B cell (primary cell): Measurements from ENCODE around the gene ABCA1. TPM values are rescaled to one million over a fixed set of nuclear protein-coding genes. Genes with fewer than 3 reads are reported as not detected.
"Not testable (repeated sequence)": the region's sequence is repeated elsewhere in the genome, so short reads cannot be mapped to it uniquely, and the experiment has no call there.

ENCODE experiments used
- ATAC-seq: fragments of 200-7000 bp; cut with Tn5 transposase; one replicate; pipeline ENCODE4 v1.10.0; 2021; ENCODE audit warnings: low read depth, mild to moderate bottlenecking, moderate number of reproducible peaks, moderate library complexity
- CTCF ChIA-PET: fragments of 350-600 bp; sonication (Branson Sonifier 250); formaldehyde crosslinking; loops from one replicate; lab custom pipeline; 2021; ENCODE audit warnings: antibody characterized with exemption, inconsistent platforms; lab: Charles Lee
- POLR2A ChIA-PET: fragments of 350-600 bp; sonication (Branson Sonifier 250); formaldehyde crosslinking; loops from one replicate; lab custom pipeline; 2021; ENCODE audit warnings: antibody characterized with exemption; lab: Charles Lee
- DNase-seq: peaks from one replicate; pipeline ENCODE4 v3.0.0; 2013
- H2AFZ ChIP-seq: 2 replicates; pipeline ENCODE4 v1.6.1; 2012; ENCODE audit warnings: mild to moderate bottlenecking, low read depth, low read length; ENCODE audit not compliant: insufficient read depth, poor library complexity, severe bottlenecking
- H3K27ac ChIP-seq, 2 donors: 1 replicate in 1 of 2; 2 replicates in 1 of 2; pipeline ENCODE4 v1.5.1; 2012 to 2013; ENCODE audit warnings: low read length in 2 of 2, mild to moderate bottlenecking in 2 of 2, moderate library complexity in 1 of 2
- H3K27me3 ChIP-seq, 4 experiments: fragments of 200-600 bp in 1 of 4; sonication (generic) in 1 of 4; replicated peaks in 1 of 4; 1 replicate in 2 of 4; 2 replicates in 2 of 4; pipeline versions ENCODE4 v1.6.1 to v1.7.0; 2013 to 2016; ENCODE audit warnings: low read length in 3 of 4, mild to moderate bottlenecking in 2 of 4, mixed read lengths in 1 of 4, moderate library complexity in 1 of 4; ENCODE audit not compliant: insufficient read depth in 4 of 4, control insufficient read depth in 3 of 4; ENCODE audit errors: control extremely low read depth in 1 of 4
- H3K36me3 ChIP-seq, 2 experiments: replicated peaks in 1 of 2; 1 replicate in 1 of 2; 2 replicates in 1 of 2; pipeline versions ENCODE4 v1.6.1 to v1.7.1; 2013; ENCODE audit warnings: low read length in 1 of 2; ENCODE audit not compliant: insufficient read depth in 2 of 2, control insufficient read depth in 1 of 2; ENCODE audit errors: control extremely low read depth in 1 of 2, extremely low read depth in 1 of 2
- H3K4me1 ChIP-seq, 2 donors: fragments of 200-600 bp in 1 of 2; sonication (generic) in 1 of 2; 1 replicate in 1 of 2; 2 replicates in 1 of 2; pipeline versions ENCODE4 v1.5.1 to v1.6.1; 2013 to 2017; ENCODE audit warnings: low read length in 2 of 2; ENCODE audit not compliant: control insufficient read depth in 2 of 2, insufficient read depth in 2 of 2
- H3K4me2 ChIP-seq: replicated peaks from 2 replicates; pipeline ENCODE3; 2012; ENCODE audit warnings: mild to moderate bottlenecking, low read depth, low read length; ENCODE audit not compliant: poor library complexity, severe bottlenecking
- H3K4me3 ChIP-seq, 5 experiments: fragments of 200-600 bp in 1 of 5; sonication (generic) in 1 of 5; 1 replicate in 3 of 5; 2 replicates in 2 of 5; pipeline versions ENCODE4 v1.5.1 to v1.7.0; 2011 to 2016; ENCODE audit warnings: low read length in 4 of 5, mild to moderate bottlenecking in 4 of 5, low read depth in 2 of 5, control low read depth in 1 of 5, moderate library complexity in 1 of 5; ENCODE audit not compliant: insufficient read depth in 1 of 5; ENCODE audit errors: control extremely low read depth in 1 of 5, extremely low read depth in 1 of 5
- H3K79me2 ChIP-seq: fragments of 200-600 bp; sonication (generic); one replicate; pipeline ENCODE4 v1.6.0; 2016; ENCODE audit warnings: low read length; ENCODE audit not compliant: control insufficient read depth, insufficient read depth
- H3K9ac ChIP-seq: fragments of 200-600 bp; sonication (generic); 2 replicates; pipeline ENCODE4 v1.6.1; 2017; ENCODE audit warnings: mild to moderate bottlenecking, low read length, moderate library complexity
- H3K9me3 ChIP-seq, 3 donors: one replicate each; pipeline versions ENCODE4 v1.6.1 to v1.7.1; 2013; ENCODE audit warnings: low read length in 2 of 3; ENCODE audit not compliant: control insufficient read depth in 2 of 3, insufficient read depth in 1 of 3; ENCODE audit errors: control extremely low read depth in 1 of 3
- H4K20me1 ChIP-seq: 2 replicates; pipeline ENCODE4 v1.6.0; 2012; ENCODE audit warnings: mild to moderate bottlenecking, low read length; ENCODE audit not compliant: insufficient read depth, control insufficient read depth, poor library complexity, severe bottlenecking
- H3K27ac Mint-ChIP-seq: one replicate; pipeline ENCODE4 v1.8.0; 2021; ENCODE audit warnings: mixed read lengths
- H3K27me3 Mint-ChIP-seq: one replicate; pipeline ENCODE4 v1.8.0; 2021; ENCODE audit warnings: mixed read lengths
- H3K4me1 Mint-ChIP-seq: one replicate; pipeline ENCODE4 v1.8.0; 2021; ENCODE audit warnings: mixed read lengths
- H3K4me3 Mint-ChIP-seq: one replicate; pipeline ENCODE4 v1.8.0; 2021; ENCODE audit warnings: mixed read lengths
- H3K9me3 Mint-ChIP-seq: one replicate; pipeline ENCODE4 v1.8.0; 2022; ENCODE audit warnings: mixed read lengths; ENCODE audit not compliant: insufficient read depth
- EZH2 ChIP-seq: IDR thresholded peaks from 2 replicates; pipeline ENCODE4 v1.6.1; 2012; ENCODE audit warnings: borderline replicate concordance, low read depth, mild to moderate bottlenecking, moderate library complexity, low read length; ENCODE audit not compliant: insufficient read depth, poor library complexity, severe bottlenecking
- WGBS: methylation state at CpG from one replicate; pipeline ENCODE4 v1.1.5; 2013; ENCODE audit warnings: missing lambda C conversion rate; ENCODE audit not compliant: insufficient coverage; 5-methylcytosine and 5-hydroxymethylcytosine counted together
- intact Hi-C: fragments of 100-400 bp; cut with micrococcal nuclease; formaldehyde crosslinking; loops from one replicate; pipeline ENCODE4 v1.10.0; 2022
- polyA plus RNA-seq: library from polyadenylated mRNA; depleted of rRNA; stranded (reverse); fragments of >200 nt; gene quantifications from 2 replicates; pipeline ENCODE4 v1.2.3, GENCODE V29; 2012
- total RNA-seq, 2 donors: library from RNA; stranded (reverse); fragments of 120-200 nt in 1 of 2; gene quantifications; 1 replicate in 1 of 2; 2 replicates in 1 of 2; pipeline versions ENCODE4 v1.2.3 to v1.2.4, GENCODE V29; 2013 to 2022
- TF ChIP-seq, protein P1 (sequence below): fragments of 200-600 bp; IDR thresholded peaks from one replicate; pipeline ENCODE4 v1.8.0; 2022; ENCODE audit warnings: antibody characterized with exemption, mild to moderate bottlenecking

Gene ABCA1
- total and polyA plus RNA-seq, 2 donors (not counting 1 experiment from before 2014, with no cell fraction given) = 5.2 to 24.0 TPM

GRCh38 chr9:104856413-104856941, 71.5 kb downstream of the ABCA1 start:
- Mint-ChIP-seq H3K4me1 (peaks cover 23% of the 10 kb centered on the region), H3K4me3 (no peak overlapping the region), H3K27me3 (no peaks in the 10 kb centered on the region), H3K9me3 (no peaks in the 10 kb centered on the region), H3K27ac (no peak overlapping the region)
- no peak for ATAC-seq
- intact Hi-C loops = no loop called here
- Histone ChIP-seq H3K4me3 (no peak overlapping the region), H3K27ac (no peak overlapping the region), H3K4me2 (no peak overlapping the region), H3K4me1 (peaks cover 18 to 25% of the 10 kb centered on the region in 2 donors), H4K20me1 (peaks cover 9% of the 10 kb centered on the region), H3K27me3 (no peaks in the 10 kb centered on the region), H2AFZ (no peak overlapping the region), H3K79me2 (no peaks in the 10 kb centered on the region), H3K9ac (no peak overlapping the region), H3K9me3 (no peaks in the 10 kb centered on the region), H3K36me3 (peaks cover 2 to 59% of the 10 kb centered on the region in 2 experiments)
- DNase-seq = no peak
- TF ChIP-seq, protein P1, sequence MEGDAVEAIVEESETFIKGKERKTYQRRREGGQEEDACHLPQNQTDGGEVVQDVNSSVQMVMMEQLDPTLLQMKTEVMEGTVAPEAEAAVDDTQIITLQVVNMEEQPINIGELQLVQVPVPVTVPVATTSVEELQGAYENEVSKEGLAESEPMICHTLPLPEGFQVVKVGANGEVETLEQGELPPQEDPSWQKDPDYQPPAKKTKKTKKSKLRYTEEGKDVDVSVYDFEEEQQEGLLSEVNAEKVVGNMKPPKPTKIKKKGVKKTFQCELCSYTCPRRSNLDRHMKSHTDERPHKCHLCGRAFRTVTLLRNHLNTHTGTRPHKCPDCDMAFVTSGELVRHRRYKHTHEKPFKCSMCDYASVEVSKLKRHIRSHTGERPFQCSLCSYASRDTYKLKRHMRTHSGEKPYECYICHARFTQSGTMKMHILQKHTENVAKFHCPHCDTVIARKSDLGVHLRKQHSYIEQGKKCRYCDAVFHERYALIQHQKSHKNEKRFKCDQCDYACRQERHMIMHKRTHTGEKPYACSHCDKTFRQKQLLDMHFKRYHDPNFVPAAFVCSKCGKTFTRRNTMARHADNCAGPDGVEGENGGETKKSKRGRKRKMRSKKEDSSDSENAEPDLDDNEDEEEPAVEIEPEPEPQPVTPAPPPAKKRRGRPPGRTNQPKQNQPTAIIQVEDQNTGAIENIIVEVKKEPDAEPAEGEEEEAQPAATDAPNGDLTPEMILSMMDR = no peak
- no peak for TF ChIP-seq EZH2
- POLR2A ChIA-PET = interaction anchor here (0.6 kb wide), 2 partner anchors 68 to 73 kb away, joined by 3 to 6 read pairs; no protein-coding TSS in a partner anchor
- CTCF ChIA-PET = interaction anchor here (1.2 kb wide), 1 partner anchor 559 kb away, joined by 3 read pairs; no protein-coding TSS in a partner anchor
- WGBS = 82% methylated on average over 2 of the region's 5 CpGs

GRCh38 chr9:104855807-104856206, 72.1 kb downstream of the ABCA1 start:
- Histone ChIP-seq H3K36me3 (peaks cover 2 to 58% of the 10 kb centered on the region in 2 experiments), H2AFZ (no peak overlapping the region), H4K20me1 (peaks cover 9% of the 10 kb centered on the region), H3K9ac (no peak overlapping the region), H3K9me3 (no peaks in the 10 kb centered on the region), H3K27ac (no peak overlapping the region), H3K4me2 (no peak overlapping the region), H3K27me3 (no peaks in the 10 kb centered on the region), H3K4me1 (peaks cover 14 to 18% of the 10 kb centered on the region in 2 donors), H3K4me3 (no peak overlapping the region), H3K79me2 (no peaks in the 10 kb centered on the region)
- no peak overlapping the region for H3K27ac Mint-ChIP-seq
- no peaks in the 10 kb centered on the region for H3K27me3 Mint-ChIP-seq
- ATAC-seq (no peak), DNase-seq (no peak)
- H3K9me3 Mint-ChIP-seq = no peaks in the 10 kb centered on the region
- POLR2A ChIA-PET = interaction anchor here (0.6 kb wide), 1 partner anchor 74 kb away, joined by 3 read pairs; no protein-coding TSS in a partner anchor
- 100% methylated on average over 3 of the region's 3 CpGs for WGBS
- intact Hi-C loops = no loop called here
- CTCF ChIA-PET = no interaction called here
- H3K4me3 Mint-ChIP-seq = no peak overlapping the region
- H3K4me1 Mint-ChIP-seq = peaks cover 17% of the 10 kb centered on the region
- no peak for TF ChIP-seq EZH2
- TF ChIP-seq, protein P1 = no peak

DNA sequence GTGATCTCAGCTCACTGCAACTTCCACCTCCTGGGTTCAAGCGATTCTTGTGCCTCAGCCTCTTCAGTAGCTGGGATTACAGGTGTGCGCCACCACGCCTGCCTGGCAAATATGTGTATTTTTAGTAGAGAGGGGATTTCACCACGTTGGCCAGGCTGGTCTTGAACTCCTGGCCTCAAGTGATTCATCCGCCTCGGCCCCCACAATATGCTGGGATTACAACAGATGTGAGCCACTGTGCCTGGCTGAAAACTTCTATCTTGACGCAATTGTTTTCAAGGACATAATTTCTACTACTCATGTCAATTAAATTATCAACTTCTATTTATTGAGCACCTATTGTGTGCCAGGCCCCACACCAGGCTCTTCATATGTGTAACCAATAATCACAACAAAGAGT, 72.7 kb downstream of the ABCA1 start:
- H3K9ac ChIP-seq, H3K4me3 Mint-ChIP-seq: not testable (repeated sequence)

More for the DNA sequence above, 72.7 kb downstream of the ABCA1 start:
- H3K79me2 ChIP-seq, H3K27ac ChIP-seq, H4K20me1 ChIP-seq, DNase-seq, H3K9me3 ChIP-seq, H3K27ac Mint-ChIP-seq, H2AFZ ChIP-seq, H3K9me3 Mint-ChIP-seq, H3K4me2 ChIP-seq, H3K27me3 ChIP-seq, H3K27me3 Mint-ChIP-seq, POLR2A ChIA-PET, H3K4me3 ChIP-seq, ATAC-seq, intact Hi-C loops: not testable (repeated sequence)
- Histone ChIP-seq H3K36me3 (peaks cover 2 to 58% of the 10 kb centered on the region in 2 experiments), H3K4me1 (peaks cover 11 to 12% of the 10 kb centered on the region in 2 donors)
- 93% methylated on average over 6 of the region's 7 CpGs for WGBS
- H3K4me1 Mint-ChIP-seq = peaks cover 15% of the 10 kb centered on the region
- CTCF ChIA-PET = interaction anchor here (2.9 kb wide), 1 partner anchor 8 kb away, joined by 10 read pairs; no protein-coding TSS in a partner anchor
